Uterus (tissue), 2 donors: ENCODE data around the gene NFX1.
"Not testable (repeated sequence)": the region's sequence is repeated elsewhere in the genome, so short reads cannot be mapped to it uniquely, and the experiment has no call there.

Experiments
- POLR2A ChIP-seq, 2 donors: fragments of 450-650 bp; IDR thresholded peaks; one replicate each; pipeline ENCODE4 v1.6.1; 2016; ENCODE audit warnings: antibody characterized with exemption in 2 of 2, mild to moderate bottlenecking in 1 of 2, moderate library complexity in 1 of 2
- TF ChIP-seq, protein P1 (sequence below), 4 experiments: fragments of 200-600 bp in 2 of 4; fragments of 450-650 bp in 2 of 4; sonication (generic) in 2 of 4; IDR thresholded peaks; one replicate each; pipeline ENCODE4 v1.5.1; 2016 to 2019; ENCODE audit warnings: antibody characterized with exemption in 4 of 4, mild to moderate bottlenecking in 2 of 4, moderate library complexity in 1 of 4

DNA sequence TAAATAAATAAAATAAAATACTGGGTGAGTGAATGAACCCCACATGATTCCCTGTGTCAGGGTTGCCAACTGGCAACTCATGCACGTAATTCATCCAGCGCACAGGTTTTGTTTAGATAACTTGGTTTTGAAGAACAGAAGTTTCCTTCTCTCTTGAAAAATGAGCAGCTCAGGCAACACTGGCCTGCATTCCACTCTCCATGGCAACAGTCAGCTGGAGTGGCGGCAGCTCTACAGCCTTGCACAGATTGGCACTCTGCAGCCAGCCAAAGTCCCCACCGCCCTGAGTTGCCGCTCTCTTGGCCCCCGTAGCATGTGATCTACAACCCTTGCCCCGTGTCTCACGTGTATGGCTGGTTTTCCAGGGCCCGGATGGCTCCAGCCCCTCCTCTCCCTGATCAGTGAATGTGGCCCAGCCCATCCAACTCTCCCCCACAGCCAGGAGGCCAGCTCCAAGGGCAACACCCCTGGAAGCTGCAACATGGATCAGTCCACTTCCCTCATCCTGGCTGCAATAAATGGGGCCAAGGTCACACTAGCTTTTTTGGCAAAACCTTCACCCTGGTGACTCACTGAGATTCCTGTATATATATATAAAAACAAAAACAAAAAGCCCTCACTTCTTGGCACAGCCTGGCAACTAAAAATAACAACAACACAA, 100.9 kb downstream of the NFX1 start:
- TF ChIP-seq, protein P1, sequence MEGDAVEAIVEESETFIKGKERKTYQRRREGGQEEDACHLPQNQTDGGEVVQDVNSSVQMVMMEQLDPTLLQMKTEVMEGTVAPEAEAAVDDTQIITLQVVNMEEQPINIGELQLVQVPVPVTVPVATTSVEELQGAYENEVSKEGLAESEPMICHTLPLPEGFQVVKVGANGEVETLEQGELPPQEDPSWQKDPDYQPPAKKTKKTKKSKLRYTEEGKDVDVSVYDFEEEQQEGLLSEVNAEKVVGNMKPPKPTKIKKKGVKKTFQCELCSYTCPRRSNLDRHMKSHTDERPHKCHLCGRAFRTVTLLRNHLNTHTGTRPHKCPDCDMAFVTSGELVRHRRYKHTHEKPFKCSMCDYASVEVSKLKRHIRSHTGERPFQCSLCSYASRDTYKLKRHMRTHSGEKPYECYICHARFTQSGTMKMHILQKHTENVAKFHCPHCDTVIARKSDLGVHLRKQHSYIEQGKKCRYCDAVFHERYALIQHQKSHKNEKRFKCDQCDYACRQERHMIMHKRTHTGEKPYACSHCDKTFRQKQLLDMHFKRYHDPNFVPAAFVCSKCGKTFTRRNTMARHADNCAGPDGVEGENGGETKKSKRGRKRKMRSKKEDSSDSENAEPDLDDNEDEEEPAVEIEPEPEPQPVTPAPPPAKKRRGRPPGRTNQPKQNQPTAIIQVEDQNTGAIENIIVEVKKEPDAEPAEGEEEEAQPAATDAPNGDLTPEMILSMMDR (IDR thresholded peaks at IDR 0.05), result not testable (repeated sequence)
- not testable (repeated sequence) for TF ChIP-seq POLR2A (IDR thresholded peaks at IDR 0.05)
